HepG2 (cell line): ENCODE results near the gene HMBS. TPM values are rescaled to one million over a fixed set of nuclear protein-coding genes. Genes with fewer than 3 reads are reported as not detected.
A peak's percentile ranks its signal among the peaks of the same experiment; 100 is the strongest.

Experiments used
- ATM ChIP-seq: fragments of 450-650 bp; IDR thresholded peaks from 2 replicates; pipeline ENCODE4 v1.7.1; 2017; ENCODE audit warnings: mild to moderate bottlenecking, borderline replicate concordance
- HNRNPH1 ChIP-seq: fragments of 200-400 bp; formaldehyde crosslinking; optimal IDR thresholded peaks from 2 replicates; pipeline ENCODE3; 2017; ENCODE audit warnings: mild to moderate bottlenecking, low read depth, low read length
- NCOA1 ChIP-seq: sonication (generic); formaldehyde crosslinking; IDR thresholded peaks from 2 replicates; pipeline ENCODE4 v1.9.0; 2021; ENCODE audit warnings: missing genetic modification reagents
- RBM22 ChIP-seq: fragments of 200-400 bp; formaldehyde crosslinking; optimal IDR thresholded peaks from 2 replicates; pipeline ENCODE3; 2017; ENCODE audit warnings: mild to moderate bottlenecking, low read length, moderate library complexity
- ZNF282 ChIP-seq: fragments of 450-650 bp; IDR thresholded peaks from 2 replicates; pipeline ENCODE4 v1.6.1; 2018; ENCODE audit not compliant: partially characterized antibody
- ZNF337 ChIP-seq: sonication (generic); formaldehyde crosslinking; IDR thresholded peaks from 2 replicates; pipeline ENCODE4 v1.5.1; 2020; ENCODE audit warnings: missing genetic modification reagents, low read depth, mild to moderate bottlenecking, borderline replicate concordance
- ZNF44 ChIP-seq: sonication (generic); formaldehyde crosslinking; IDR thresholded peaks from 2 replicates; pipeline ENCODE4 v1.5.1; 2020; ENCODE audit warnings: mild to moderate bottlenecking, missing genetic modification reagents
- ZNF607 ChIP-seq: sonication (generic); formaldehyde crosslinking; IDR thresholded peaks from 2 replicates; pipeline ENCODE4 v1.5.1; 2020; ENCODE audit warnings: missing genetic modification reagents, mild to moderate bottlenecking, borderline replicate concordance
- polyA plus RNA-seq, 8 experiments: library from polyadenylated mRNA; depleted of rRNA in 3 of 8; stranded (reverse) in 7 of 8; unstranded in 1 of 8; fragments of >200 nt; fragmentation: Illumina TruSeq in 4 of 8; extraction: Trizol in 4 of 8; gene quantifications; 2 replicates each; pipeline versions ENCODE4 v1.2.1 to v1.2.3, GENCODE V29; 2011 to 2016; ENCODE audit warnings: low read depth in 4 of 8, missing spikeins in 1 of 8, mixed read lengths in 1 of 8; ENCODE audit not compliant: insufficient read depth in 1 of 8
- total RNA-seq, 5 experiments: library from RNA; depleted of rRNA; stranded (reverse); fragments of >200 nt; fragmentation: Illumina TruSeq; extraction: Trizol; gene quantifications; 2 replicates each; pipeline ENCODE4 v1.2.3, GENCODE V29; 2016; ENCODE audit warnings: low read depth in 1 of 5
- TF ChIP-seq, protein P1 (sequence below): sonication (generic); formaldehyde crosslinking; IDR thresholded peaks from 2 replicates; pipeline ENCODE4 v1.4.0; 2020; ENCODE audit warnings: mild to moderate bottlenecking, missing genetic modification reagents
- TF ChIP-seq, protein P2 (sequence below): sonication (generic); formaldehyde crosslinking; IDR thresholded peaks from 2 replicates; pipeline ENCODE4 v1.5.1; 2020; ENCODE audit warnings: mild to moderate bottlenecking, missing genetic modification reagents, moderate library complexity
- TF ChIP-seq, protein P3 (sequence below): sonication (generic); formaldehyde crosslinking; IDR thresholded peaks from 2 replicates; pipeline ENCODE4 v1.4.0; 2020; ENCODE audit warnings: missing genetic modification reagents, borderline replicate concordance
- TF ChIP-seq, protein P4 (sequence below): sonication (generic); formaldehyde crosslinking; conservative IDR thresholded peaks from 2 replicates; pipeline ENCODE4 v1.4.0; 2020; ENCODE audit warnings: missing genetic modification reagents
- TF ChIP-seq, protein P5 (sequence below): sonication (generic); formaldehyde crosslinking; IDR thresholded peaks from 2 replicates; pipeline ENCODE4 v1.9.0; 2021; ENCODE audit warnings: missing genetic modification reagents, borderline replicate concordance
- TF ChIP-seq, protein P6 (sequence below): IDR thresholded peaks from 2 replicates; pipeline ENCODE4 v1.6.1; 2018; ENCODE audit warnings: missing genetic modification reagents, mild to moderate bottlenecking, missing compliant biosample characterization

Gene HMBS
- total and polyA plus RNA-seq, 2 of the 13 experiments (the other 11 are each of a cell fraction or from before 2014, with no cell fraction given) = 9.4 to 46.9 TPM

DNA sequence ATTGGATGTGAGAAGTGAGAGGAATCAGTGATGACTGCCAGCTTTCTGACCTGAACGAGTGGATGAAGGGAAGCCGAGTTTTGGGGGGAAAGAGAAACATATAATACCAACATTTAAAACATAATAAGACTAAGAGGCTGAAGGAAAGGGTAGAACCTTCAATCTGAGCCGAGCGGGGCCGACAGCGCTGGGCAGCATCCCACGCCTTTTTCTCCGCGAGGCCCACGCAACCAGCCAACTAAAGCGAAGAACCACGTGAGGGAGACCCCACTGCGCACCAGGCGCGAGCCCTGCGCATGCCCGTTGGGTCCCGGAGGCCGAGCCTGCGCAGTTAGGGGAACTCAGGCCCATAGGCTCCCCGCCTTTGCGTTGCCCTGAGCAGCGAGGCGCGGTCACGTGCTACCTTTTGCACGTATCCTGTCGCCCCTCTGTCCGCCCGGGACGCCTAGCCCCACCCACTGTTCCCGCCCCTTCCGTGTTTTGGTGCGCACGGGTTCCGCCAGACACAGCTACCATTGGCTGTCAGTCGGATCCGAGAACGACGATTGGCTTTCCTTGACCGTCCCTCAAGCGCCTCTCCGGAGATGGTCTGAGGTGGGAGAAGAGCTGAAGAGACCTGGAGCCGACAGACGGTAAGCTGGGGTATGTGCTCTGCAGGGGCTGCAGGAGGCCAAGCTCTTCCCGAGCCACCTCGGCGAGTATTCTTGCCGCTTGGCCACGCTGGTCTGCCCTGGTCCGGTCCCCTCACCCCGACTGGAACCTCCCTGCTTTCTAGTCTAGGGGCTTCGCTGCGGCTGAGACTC lies 36.5 kb downstream of the HMBS start, which contains the start of gene HINFP (continued):
- TF ChIP-seq, protein P1, sequence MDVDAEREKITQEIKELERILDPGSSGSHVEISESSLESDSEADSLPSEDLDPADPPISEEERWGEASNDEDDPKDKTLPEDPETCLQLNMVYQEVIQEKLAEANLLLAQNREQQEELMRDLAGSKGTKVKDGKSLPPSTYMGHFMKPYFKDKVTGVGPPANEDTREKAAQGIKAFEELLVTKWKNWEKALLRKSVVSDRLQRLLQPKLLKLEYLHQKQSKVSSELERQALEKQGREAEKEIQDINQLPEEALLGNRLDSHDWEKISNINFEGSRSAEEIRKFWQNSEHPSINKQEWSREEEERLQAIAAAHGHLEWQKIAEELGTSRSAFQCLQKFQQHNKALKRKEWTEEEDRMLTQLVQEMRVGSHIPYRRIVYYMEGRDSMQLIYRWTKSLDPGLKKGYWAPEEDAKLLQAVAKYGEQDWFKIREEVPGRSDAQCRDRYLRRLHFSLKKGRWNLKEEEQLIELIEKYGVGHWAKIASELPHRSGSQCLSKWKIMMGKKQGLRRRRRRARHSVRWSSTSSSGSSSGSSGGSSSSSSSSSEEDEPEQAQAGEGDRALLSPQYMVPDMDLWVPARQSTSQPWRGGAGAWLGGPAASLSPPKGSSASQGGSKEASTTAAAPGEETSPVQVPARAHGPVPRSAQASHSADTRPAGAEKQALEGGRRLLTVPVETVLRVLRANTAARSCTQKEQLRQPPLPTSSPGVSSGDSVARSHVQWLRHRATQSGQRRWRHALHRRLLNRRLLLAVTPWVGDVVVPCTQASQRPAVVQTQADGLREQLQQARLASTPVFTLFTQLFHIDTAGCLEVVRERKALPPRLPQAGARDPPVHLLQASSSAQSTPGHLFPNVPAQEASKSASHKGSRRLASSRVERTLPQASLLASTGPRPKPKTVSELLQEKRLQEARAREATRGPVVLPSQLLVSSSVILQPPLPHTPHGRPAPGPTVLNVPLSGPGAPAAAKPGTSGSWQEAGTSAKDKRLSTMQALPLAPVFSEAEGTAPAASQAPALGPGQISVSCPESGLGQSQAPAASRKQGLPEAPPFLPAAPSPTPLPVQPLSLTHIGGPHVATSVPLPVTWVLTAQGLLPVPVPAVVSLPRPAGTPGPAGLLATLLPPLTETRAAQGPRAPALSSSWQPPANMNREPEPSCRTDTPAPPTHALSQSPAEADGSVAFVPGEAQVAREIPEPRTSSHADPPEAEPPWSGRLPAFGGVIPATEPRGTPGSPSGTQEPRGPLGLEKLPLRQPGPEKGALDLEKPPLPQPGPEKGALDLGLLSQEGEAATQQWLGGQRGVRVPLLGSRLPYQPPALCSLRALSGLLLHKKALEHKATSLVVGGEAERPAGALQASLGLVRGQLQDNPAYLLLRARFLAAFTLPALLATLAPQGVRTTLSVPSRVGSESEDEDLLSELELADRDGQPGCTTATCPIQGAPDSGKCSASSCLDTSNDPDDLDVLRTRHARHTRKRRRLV (CRISPR knock-in tag) = no peak
- TF ChIP-seq ZNF337 (CRISPR knock-in tag) (peak; percentile 34; the same call in 1 of the 2 replicates), ZNF44 (CRISPR knock-in tag) (no peak), RBM22 (no peak), ATM (no peak), ZNF282 (no peak), ZNF607 (CRISPR knock-in tag) (peak; percentile 90; the same call in 1 of the 2 replicates), NCOA1 (CRISPR knock-in tag) (no peak), HNRNPH1 (no peak)
- TF ChIP-seq, protein P2, sequence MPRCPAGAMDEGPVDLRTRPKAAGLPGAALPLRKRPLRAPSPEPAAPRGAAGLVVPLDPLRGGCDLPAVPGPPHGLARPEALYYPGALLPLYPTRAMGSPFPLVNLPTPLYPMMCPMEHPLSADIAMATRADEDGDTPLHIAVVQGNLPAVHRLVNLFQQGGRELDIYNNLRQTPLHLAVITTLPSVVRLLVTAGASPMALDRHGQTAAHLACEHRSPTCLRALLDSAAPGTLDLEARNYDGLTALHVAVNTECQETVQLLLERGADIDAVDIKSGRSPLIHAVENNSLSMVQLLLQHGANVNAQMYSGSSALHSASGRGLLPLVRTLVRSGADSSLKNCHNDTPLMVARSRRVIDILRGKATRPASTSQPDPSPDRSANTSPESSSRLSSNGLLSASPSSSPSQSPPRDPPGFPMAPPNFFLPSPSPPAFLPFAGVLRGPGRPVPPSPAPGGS (CRISPR knock-in tag) = no peak
- TF ChIP-seq, protein P3, sequence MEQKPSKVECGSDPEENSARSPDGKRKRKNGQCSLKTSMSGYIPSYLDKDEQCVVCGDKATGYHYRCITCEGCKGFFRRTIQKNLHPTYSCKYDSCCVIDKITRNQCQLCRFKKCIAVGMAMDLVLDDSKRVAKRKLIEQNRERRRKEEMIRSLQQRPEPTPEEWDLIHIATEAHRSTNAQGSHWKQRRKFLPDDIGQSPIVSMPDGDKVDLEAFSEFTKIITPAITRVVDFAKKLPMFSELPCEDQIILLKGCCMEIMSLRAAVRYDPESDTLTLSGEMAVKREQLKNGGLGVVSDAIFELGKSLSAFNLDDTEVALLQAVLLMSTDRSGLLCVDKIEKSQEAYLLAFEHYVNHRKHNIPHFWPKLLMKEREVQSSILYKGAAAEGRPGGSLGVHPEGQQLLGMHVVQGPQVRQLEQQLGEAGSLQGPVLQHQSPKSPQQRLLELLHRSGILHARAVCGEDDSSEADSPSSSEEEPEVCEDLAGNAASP = no peak; the same call in 1 of the 2 replicates
- TF ChIP-seq, protein P4, sequence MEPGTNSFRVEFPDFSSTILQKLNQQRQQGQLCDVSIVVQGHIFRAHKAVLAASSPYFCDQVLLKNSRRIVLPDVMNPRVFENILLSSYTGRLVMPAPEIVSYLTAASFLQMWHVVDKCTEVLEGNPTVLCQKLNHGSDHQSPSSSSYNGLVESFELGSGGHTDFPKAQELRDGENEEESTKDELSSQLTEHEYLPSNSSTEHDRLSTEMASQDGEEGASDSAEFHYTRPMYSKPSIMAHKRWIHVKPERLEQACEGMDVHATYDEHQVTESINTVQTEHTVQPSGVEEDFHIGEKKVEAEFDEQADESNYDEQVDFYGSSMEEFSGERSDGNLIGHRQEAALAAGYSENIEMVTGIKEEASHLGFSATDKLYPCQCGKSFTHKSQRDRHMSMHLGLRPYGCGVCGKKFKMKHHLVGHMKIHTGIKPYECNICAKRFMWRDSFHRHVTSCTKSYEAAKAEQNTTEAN = no peak; the same call in 1 of the 2 replicates
- TF ChIP-seq, protein P5, sequence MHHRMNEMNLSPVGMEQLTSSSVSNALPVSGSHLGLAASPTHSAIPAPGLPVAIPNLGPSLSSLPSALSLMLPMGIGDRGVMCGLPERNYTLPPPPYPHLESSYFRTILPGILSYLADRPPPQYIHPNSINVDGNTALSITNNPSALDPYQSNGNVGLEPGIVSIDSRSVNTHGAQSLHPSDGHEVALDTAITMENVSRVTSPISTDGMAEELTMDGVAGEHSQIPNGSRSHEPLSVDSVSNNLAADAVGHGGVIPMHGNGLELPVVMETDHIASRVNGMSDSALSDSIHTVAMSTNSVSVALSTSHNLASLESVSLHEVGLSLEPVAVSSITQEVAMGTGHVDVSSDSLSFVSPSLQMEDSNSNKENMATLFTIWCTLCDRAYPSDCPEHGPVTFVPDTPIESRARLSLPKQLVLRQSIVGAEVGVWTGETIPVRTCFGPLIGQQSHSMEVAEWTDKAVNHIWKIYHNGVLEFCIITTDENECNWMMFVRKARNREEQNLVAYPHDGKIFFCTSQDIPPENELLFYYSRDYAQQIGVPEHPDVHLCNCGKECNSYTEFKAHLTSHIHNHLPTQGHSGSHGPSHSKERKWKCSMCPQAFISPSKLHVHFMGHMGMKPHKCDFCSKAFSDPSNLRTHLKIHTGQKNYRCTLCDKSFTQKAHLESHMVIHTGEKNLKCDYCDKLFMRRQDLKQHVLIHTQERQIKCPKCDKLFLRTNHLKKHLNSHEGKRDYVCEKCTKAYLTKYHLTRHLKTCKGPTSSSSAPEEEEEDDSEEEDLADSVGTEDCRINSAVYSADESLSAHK (CRISPR knock-in tag) = no peak
- TF ChIP-seq, protein P6, sequence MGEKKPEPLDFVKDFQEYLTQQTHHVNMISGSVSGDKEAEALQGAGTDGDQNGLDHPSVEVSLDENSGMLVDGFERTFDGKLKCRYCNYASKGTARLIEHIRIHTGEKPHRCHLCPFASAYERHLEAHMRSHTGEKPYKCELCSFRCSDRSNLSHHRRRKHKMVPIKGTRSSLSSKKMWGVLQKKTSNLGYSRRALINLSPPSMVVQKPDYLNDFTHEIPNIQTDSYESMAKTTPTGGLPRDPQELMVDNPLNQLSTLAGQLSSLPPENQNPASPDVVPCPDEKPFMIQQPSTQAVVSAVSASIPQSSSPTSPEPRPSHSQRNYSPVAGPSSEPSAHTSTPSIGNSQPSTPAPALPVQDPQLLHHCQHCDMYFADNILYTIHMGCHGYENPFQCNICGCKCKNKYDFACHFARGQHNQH = 0 out of 2 replicates have a peak, but pooled peaks have one; percentile 41
